NCI-H526 (cell line): ENCODE results near the gene SEPHS2.
"Not testable (repeated sequence)": the region's sequence is repeated elsewhere in the genome, so short reads cannot be mapped to it uniquely, and the experiment has no call there.

ENCODE experiments used
- DNase-seq, 2 experiments: peaks; one replicate each; lab custom pipeline; 2025; lab: John Stamatoyannopoulos, UW

The SEPHS2 gene

GRCh38 chr16:30445408-30446202, at the start of gene SEPHS2:
Gene SEPHS2 (minus strand): TSS chr16:30445874. CDS start chr16:30445727, 147 bp downstream.
- peak; percentile 96 to 98 for DNase-seq

GRCh38 chr16:30494709-30495108, 49.0 kb upstream of the SEPHS2 start:
- no peak for DNase-seq

- DNase-seq: no peak
Measured at GRCh38 chr16:30493941-30494488, 48.3 kb upstream of the SEPHS2 start.

GRCh38 chr16:30491744-30492308, 46.2 kb upstream of the SEPHS2 start:
- no peak for DNase-seq

- DNase-seq: no peak
Measured at GRCh38 chr16:30491229-30491628, 45.6 kb upstream of the SEPHS2 start.

- DNase-seq: peak in 1 of 2 experiments; percentile 7
Measured at GRCh38 chr16:30490210-30490609, 44.5 kb upstream of the SEPHS2 start.

- DNase-seq: no peak
Measured at GRCh38 chr16:30488764-30489605, 43.3 kb upstream of the SEPHS2 start.

GRCh38 chr16:30485818-30486436, 40.3 kb upstream of the SEPHS2 start:
- DNase-seq: no peak

- DNase-seq: no peak
Measured at GRCh38 chr16:30484887-30485286, 39.2 kb upstream of the SEPHS2 start.

GRCh38 chr16:30482366-30482765, 36.7 kb upstream of the SEPHS2 start:
- no peak for DNase-seq

- DNase-seq: no peak
Measured at GRCh38 chr16:30481381-30481780, 35.7 kb upstream of the SEPHS2 start.

- DNase-seq: no peak
Measured at GRCh38 chr16:30478766-30479478, 33.2 kb upstream of the SEPHS2 start.

- DNase-seq: not testable (repeated sequence)
Measured at GRCh38 chr16:30477773-30478172, 32.1 kb upstream of the SEPHS2 start.

- DNase-seq: no peak
Measured at GRCh38 chr16:30476991-30477390, 31.3 kb upstream of the SEPHS2 start.

GRCh38 chr16:30474684-30475083, 29.0 kb upstream of the SEPHS2 start:
- no peak for DNase-seq

- DNase-seq: no peak
Measured at GRCh38 chr16:30474074-30474452, 28.4 kb upstream of the SEPHS2 start.

- no peak for DNase-seq
Measured at GRCh38 chr16:30473231-30474073, 27.8 kb upstream of the SEPHS2 start.

- DNase-seq: no peak
Measured at GRCh38 chr16:30472328-30472942, 26.8 kb upstream of the SEPHS2 start, which contains the start of gene ITGAL. Gene ITGAL (plus strand): TSS chr16:30472742. CDS start chr16:30472838, 96 bp downstream.

GRCh38 chr16:30470632-30470995, 24.9 kb upstream of the SEPHS2 start:
- DNase-seq: no peak

- no peak for DNase-seq
Measured at GRCh38 chr16:30470170-30470512, 24.5 kb upstream of the SEPHS2 start.
